ENCODE data around the gene FGF14.

FGF14 gene

GRCh38 chr13:101972191-101972590, 429.7 kb downstream of the FGF14 start:
- no peak for DNase-seq

GRCh38 chr13:101970341-101970740, 431.5 kb downstream of the FGF14 start:
- DNase-seq = no peak

- DNase-seq = no peak
Observed at GRCh38 chr13:101967781-101968180, 434.1 kb downstream of the FGF14 start.

GRCh38 chr13:101967216-101967615, 434.6 kb downstream of the FGF14 start:
- DNase-seq = no peak

GRCh38 chr13:101965096-101965495, 436.8 kb downstream of the FGF14 start:
- no peak for DNase-seq

- no peak for DNase-seq
Observed at GRCh38 chr13:101959016-101959415, 442.8 kb downstream of the FGF14 start.

GRCh38 chr13:101955764-101956163, 446.1 kb downstream of the FGF14 start:
- no peak for DNase-seq

GRCh38 chr13:101951114-101951513, 450.7 kb downstream of the FGF14 start:
- no peak for DNase-seq

GRCh38 chr13:101949681-101950080, 452.2 kb downstream of the FGF14 start:
- no peak for DNase-seq

- no peak for DNase-seq
Observed at GRCh38 chr13:101946401-101946800, 455.4 kb downstream of the FGF14 start.

- no peak for DNase-seq
Observed at GRCh38 chr13:101945435-101945834, 456.4 kb downstream of the FGF14 start.

- no peak for DNase-seq
Observed at GRCh38 chr13:101944521-101944920, 457.3 kb downstream of the FGF14 start.

GRCh38 chr13:101942535-101943157, 459.2 kb downstream of the FGF14 start:
- DNase-seq = no peak

GRCh38 chr13:101942038-101942437, 459.8 kb downstream of the FGF14 start:
- DNase-seq = no peak

GRCh38 chr13:101941095-101941783, 460.6 kb downstream of the FGF14 start:
- DNase-seq = no peak

GRCh38 chr13:101939370-101939769, 462.5 kb downstream of the FGF14 start:
- DNase-seq = no peak

GRCh38 chr13:101935828-101936227, 466.0 kb downstream of the FGF14 start:
- DNase-seq = no peak

- no peak for DNase-seq
Observed at GRCh38 chr13:101931186-101931585, 470.7 kb downstream of the FGF14 start.

GRCh38 chr13:101930331-101930730, 471.5 kb downstream of the FGF14 start:
- no peak for DNase-seq

- no peak for DNase-seq
Observed at GRCh38 chr13:101925731-101926130, 476.1 kb downstream of the FGF14 start.

GRCh38 chr13:101919541-101920181, 482.2 kb downstream of the FGF14 start:
- DNase-seq = no peak

GRCh38 chr13:101917833-101918661, 483.8 kb downstream of the FGF14 start:
- DNase-seq = no peak

GRCh38 chr13:101917475-101917810, 484.4 kb downstream of the FGF14 start:
- DNase-seq = no peak
